ENCODE measurements around the gene UBE2E2.
"Not testable (repeated sequence)": the region's sequence is repeated elsewhere in the genome, so short reads cannot be mapped to it uniquely, and the experiment has no call there.

The UBE2E2 gene

DNA sequence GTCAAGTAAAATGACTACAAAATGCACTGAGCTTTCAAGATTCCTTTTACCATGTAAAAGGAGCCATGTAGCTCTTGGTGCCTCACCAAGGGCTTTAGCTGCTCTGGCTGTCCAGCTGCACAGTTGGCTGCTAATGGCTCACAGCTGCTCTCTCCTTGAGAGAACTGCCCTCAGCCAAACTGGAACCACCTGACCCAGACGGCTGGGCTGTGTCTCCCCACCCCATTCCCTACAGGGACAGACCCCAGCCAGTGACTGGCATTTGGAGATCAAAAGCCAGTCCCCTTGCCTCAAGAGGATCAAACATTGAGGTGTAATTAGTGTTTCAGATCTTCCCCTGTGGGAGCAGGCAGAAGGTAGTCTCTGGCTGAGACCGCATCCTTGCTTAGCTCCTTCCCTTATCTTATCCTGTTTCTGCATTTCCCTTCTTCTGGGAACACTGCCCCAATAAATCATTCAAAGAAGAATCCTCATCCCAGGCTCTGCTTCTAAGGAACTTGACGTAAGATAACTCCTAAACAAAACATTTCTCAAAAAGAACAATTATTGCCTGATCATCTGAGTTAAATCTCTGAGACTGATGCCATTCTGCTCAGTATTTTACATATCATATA, 28.6 kb upstream of the UBE2E2 start:
- no peak for DNase-seq (ENCODE audit: low spot score)
- TF ChIP-seq, protein P1, sequence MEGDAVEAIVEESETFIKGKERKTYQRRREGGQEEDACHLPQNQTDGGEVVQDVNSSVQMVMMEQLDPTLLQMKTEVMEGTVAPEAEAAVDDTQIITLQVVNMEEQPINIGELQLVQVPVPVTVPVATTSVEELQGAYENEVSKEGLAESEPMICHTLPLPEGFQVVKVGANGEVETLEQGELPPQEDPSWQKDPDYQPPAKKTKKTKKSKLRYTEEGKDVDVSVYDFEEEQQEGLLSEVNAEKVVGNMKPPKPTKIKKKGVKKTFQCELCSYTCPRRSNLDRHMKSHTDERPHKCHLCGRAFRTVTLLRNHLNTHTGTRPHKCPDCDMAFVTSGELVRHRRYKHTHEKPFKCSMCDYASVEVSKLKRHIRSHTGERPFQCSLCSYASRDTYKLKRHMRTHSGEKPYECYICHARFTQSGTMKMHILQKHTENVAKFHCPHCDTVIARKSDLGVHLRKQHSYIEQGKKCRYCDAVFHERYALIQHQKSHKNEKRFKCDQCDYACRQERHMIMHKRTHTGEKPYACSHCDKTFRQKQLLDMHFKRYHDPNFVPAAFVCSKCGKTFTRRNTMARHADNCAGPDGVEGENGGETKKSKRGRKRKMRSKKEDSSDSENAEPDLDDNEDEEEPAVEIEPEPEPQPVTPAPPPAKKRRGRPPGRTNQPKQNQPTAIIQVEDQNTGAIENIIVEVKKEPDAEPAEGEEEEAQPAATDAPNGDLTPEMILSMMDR (IDR thresholded peaks at IDR 0.05; ENCODE audit: extremely low read depth, missing control alignments), result no peak

DNA sequence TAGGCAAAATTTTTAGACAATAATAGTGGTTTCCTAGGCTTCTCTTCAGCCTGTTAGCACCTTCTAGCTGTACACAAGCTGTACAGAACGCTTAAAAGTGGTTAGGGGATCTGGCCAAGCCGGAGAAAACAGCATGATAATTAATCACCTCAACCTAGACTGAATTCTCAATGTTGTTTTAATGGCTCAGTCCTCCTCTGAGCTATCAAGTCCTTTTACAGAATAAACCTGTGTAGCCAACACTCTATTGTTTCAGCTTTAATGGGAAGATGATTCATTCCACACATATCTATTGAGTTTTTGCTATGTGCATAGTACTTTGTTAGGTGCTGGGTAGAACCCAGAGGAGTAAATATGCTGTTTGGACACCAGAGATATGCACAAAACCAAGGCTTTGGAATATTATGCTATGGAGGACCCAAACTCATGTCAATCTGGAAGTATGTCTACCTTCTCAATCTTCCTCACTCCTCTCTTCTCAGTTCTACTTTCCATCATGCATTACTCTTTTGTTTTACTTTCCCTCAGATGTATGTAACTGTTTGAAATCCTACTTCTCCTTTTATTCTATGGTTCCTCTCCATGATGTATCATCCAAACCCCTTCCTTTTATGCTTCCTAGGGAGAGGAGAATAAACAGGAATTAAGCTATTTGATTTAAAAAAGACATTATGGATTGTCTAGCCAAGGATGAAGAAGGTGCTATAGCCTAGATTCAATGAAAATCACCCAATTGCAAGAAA, 27.6 kb upstream of the UBE2E2 start:
- TF ChIP-seq, protein P1 (IDR thresholded peaks at IDR 0.05; ENCODE audit: extremely low read depth, missing control alignments), result no peak
- DNase-seq (ENCODE audit: low spot score), result no peak

DNA sequence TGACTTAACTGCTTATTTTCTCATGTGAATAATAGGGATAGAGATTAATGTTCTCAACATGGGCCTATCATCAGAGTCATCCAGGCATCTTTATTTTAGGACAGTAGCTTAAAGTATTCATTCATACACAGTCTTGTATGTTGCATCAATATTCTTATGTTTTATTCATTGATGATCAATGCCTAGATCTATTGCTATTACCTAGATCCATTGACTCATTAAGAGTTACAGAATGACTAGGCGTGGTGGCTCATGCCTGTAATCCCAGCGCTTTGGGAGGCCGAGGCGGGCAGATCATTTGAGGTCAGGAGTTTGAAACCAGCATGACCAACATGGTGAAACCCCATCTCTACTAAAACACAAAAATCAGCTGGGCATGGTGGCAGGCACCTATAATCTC, 26.3 kb upstream of the UBE2E2 start:
- not testable (repeated sequence) for DNase-seq (ENCODE audit: low spot score)

DNA sequence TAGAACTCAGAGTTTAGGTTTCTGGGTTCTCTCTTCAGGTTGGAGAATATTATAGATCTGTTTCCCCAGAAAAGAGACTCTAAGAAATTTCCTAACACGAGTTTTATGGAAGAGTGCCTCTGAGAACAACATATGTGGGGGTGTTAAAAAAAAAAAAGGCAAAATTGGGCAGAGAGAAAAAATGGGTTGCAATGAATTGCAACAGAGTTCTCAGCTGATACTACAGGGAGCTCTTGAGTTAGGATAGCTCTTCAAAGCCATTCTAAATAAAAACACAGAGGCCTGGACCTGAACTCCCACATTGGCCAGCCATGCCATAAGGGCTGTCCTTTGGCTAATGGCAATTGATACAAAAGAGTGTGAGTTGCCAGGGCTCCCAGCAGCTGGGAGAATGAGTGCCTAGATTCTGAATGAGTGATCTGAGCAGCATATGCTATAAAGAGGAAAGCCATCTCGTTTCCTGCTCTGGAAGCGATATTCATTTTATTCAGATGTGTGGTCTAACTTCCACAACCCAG, 20.1 kb upstream of the UBE2E2 start:
- TF ChIP-seq, protein P1 (IDR thresholded peaks at IDR 0.05; ENCODE audit: extremely low read depth, missing control alignments), result no peak
- DNase-seq (ENCODE audit: low spot score), result no peak

DNA sequence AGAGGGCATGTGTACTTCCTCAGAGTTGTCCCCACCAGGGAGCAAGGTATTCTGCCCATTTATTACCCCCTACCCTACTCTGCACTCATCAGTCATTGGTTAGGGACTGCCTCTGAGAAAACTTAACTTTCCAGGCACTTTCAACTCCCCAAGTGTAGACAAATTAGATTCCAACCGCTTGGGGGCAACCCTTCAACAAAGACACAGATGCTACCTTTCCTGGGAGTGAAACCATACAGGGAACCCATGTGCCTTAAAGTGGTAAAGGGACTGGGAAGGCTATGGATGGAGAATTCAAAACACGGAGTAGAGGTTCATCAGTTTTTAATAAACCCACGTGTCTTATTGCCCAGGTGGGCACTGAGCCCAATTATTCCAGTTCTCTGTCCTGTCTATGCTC, 19.4 kb upstream of the UBE2E2 start:
- DNase-seq (ENCODE audit: low spot score), result peak; percentile 18
- TF ChIP-seq, protein P1 (IDR thresholded peaks at IDR 0.05; ENCODE audit: extremely low read depth, missing control alignments), result no peak

DNA sequence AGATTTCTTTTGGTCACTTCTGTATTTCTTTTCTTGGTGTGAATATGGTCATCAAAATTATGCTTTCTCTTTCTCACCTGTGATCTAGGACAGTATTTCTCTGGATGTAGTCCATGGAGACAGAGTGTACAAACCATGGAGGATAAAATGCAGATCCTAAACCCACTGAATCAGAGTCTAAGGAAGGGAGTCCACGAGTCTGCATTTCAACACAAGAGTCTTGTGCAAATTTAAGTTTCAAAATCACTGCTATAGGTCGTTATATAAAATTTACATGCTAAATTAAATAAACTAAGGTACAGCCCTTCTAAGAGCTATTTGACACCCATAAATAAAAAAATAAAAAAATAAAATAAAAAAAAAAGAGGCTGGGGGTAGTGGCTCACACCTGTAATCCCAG, 17.3 kb upstream of the UBE2E2 start:
- TF ChIP-seq, protein P1 (IDR thresholded peaks at IDR 0.05; ENCODE audit: extremely low read depth, missing control alignments), result no peak
- DNase-seq (ENCODE audit: low spot score), result no peak

DNA sequence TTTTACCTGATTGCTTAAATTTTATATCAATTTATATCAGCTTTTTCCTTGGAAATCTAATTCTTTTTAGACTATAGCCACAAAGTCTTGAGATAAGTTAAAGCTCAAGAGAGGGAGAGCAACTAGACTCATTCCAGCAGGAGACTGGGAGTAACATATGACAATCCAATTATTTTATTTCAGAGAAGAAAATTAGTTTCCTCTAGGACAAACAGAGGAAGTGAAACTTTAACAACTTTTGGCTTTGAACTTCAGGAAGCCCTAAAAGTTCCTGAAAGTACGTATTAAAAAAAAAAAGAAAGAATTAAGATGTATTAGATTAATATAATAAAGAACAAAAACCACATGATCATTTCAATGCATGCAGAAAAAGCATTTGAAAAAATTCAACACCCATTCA, 13.9 kb upstream of the UBE2E2 start:
- no peak for DNase-seq (ENCODE audit: low spot score)

More for the DNA sequence above, 13.9 kb upstream of the UBE2E2 start:
- TF ChIP-seq, protein P1 (IDR thresholded peaks at IDR 0.05; ENCODE audit: extremely low read depth, missing control alignments), result no peak
